Kidney (tissue), 14 donors: ENCODE data around the gene POLR1C. TPM values are rescaled to one million over a fixed set of nuclear protein-coding genes. Genes with fewer than 3 reads are reported as not detected.

Source experiments
- DNase-seq, 5 donors: peaks; one replicate each; pipeline ENCODE4 v3.0.0-alpha.2; 2013 to 2020
- FAIRE-seq: peaks from 2 replicates; lab custom pipeline; 2012; peaks lifted over from hg19 to GRCh38; lab: Jason Lieb, UNC
- H3K27ac ChIP-seq, 2 donors: one replicate each; pipeline ENCODE4 v1.7.0; 2013; ENCODE audit warnings: low read depth in 2 of 2, low read length in 2 of 2, inconsistent platforms in 1 of 2
- H3K27me3 ChIP-seq: one replicate; pipeline ENCODE4 v1.7.1; 2013; ENCODE audit warnings: low read length, inconsistent platforms; ENCODE audit not compliant: control insufficient read depth, insufficient read depth
- H3K36me3 ChIP-seq, 3 donors: one replicate each; pipeline versions ENCODE4 v1.7.0 to v1.7.1; 2013; ENCODE audit warnings: low read length in 3 of 3, control low read depth in 1 of 3, inconsistent platforms in 1 of 3; ENCODE audit not compliant: insufficient read depth in 3 of 3, control insufficient read depth in 2 of 3
- H3K4me1 ChIP-seq, 3 donors: one replicate each; pipeline versions ENCODE4 v1.7.0 to v1.7.1; 2013; ENCODE audit warnings: low read length in 3 of 3, inconsistent platforms in 1 of 3, low read depth in 1 of 3; ENCODE audit not compliant: control insufficient read depth in 2 of 3, insufficient read depth in 2 of 3
- H3K4me3 ChIP-seq, 3 donors: one replicate each; pipeline versions ENCODE4 v1.7.0 to v1.8.1; 2013; ENCODE audit warnings: low read length in 3 of 3, control low read depth in 1 of 3, inconsistent platforms in 1 of 3
- H3K9ac ChIP-seq, 3 donors: one replicate each; pipeline versions ENCODE4 v1.7.0 to v1.7.1; 2013; ENCODE audit warnings: low read length in 3 of 3, control low read depth in 1 of 3, inconsistent platforms in 1 of 3
- H3K9me3 ChIP-seq, 3 donors: one replicate each; pipeline versions ENCODE4 v1.7.0 to v1.7.1; 2013; ENCODE audit warnings: low read length in 3 of 3, control low read depth in 1 of 3, inconsistent platforms in 1 of 3; ENCODE audit not compliant: control insufficient read depth in 2 of 3, insufficient read depth in 1 of 3
- intact Hi-C: fragments of 100-400 bp; cut with DNase I; formaldehyde crosslinking; loops from one replicate; pipeline ENCODE4 v1.11.1; 2022
- polyA plus RNA-seq: library from polyadenylated mRNA; stranded (reverse); fragments of 350-450 nt; fragmentation: Illumina TruSeq; extraction: RNeasy Lipid Tissue Mini Kit (QIAGEN cat#74804); gene quantifications from one replicate; pipeline ENCODE4 v1.2.3, GENCODE V29; 2014; ENCODE audit warnings: low read depth, low replicate concordance; ENCODE audit not compliant: insufficient read depth
- total RNA-seq: library from RNA; stranded (reverse); fragmentation: NEBNext Ultra II Directional; extraction: Animal tissue kit (Norgen Biotek cat#: 25700); gene quantifications from one replicate; pipeline ENCODE4 v1.2.1, GENCODE V29; 2021
- TF ChIP-seq, protein P1 (sequence below): IDR thresholded peaks from 3 replicates; pipeline ENCODE4 v1.5.1; 2012; ENCODE audit warnings: mild to moderate bottlenecking, moderate library complexity, borderline replicate concordance; ENCODE audit not compliant: insufficient read depth; ENCODE audit errors: extremely low read depth
- donor health status: control.
- donor health status: control.
- donor health status: control.
- donor health status: control.
- donor health status: control.
- donor health status: DM: yes; HTN: yes; CAD: no.
- donor health status: Normal renal cell carcinoma (clear cell type).

The POLR1C gene
- total and polyA plus RNA-seq, 2 donors from 2014 or later = 27.5 to 41.3 TPM

DNA sequence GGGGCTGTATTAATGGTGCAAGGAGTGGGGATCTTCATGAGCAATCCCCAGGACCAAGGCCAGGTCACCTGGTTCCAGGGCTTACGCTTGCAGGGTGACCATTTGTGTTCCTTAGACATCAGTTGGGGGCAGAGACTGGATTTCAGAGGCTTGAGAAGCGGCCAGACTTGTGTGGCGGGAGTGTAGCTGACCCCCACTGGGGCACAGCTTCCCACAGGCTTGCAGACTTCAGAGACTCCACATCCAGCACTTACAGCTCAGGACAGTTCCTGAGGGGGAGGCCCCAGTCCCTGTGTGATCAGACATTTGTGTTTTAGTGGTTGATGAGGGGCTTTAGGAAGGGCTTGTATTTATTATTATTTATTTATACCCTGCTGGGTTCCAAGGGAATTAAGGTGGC, 24.2 kb upstream of the POLR1C start:
- Histone ChIP-seq H3K9me3 (no peaks in the 10 kb centered on the region), H3K36me3 (peaks cover 0 to 4% (median 0%) of the 10 kb centered on the region in 3 donors), H3K27ac (no peak overlapping the region), H3K4me3 (no peak overlapping the region), H3K9ac (no peak overlapping the region), H3K27me3 (no peaks in the 10 kb centered on the region), H3K4me1 (peaks cover 0 to 23% (median 12%) of the 10 kb centered on the region in 3 donors)
- intact Hi-C loops = no loop called here
- FAIRE-seq (no peak), DNase-seq (no peak)
- TF ChIP-seq, protein P1, sequence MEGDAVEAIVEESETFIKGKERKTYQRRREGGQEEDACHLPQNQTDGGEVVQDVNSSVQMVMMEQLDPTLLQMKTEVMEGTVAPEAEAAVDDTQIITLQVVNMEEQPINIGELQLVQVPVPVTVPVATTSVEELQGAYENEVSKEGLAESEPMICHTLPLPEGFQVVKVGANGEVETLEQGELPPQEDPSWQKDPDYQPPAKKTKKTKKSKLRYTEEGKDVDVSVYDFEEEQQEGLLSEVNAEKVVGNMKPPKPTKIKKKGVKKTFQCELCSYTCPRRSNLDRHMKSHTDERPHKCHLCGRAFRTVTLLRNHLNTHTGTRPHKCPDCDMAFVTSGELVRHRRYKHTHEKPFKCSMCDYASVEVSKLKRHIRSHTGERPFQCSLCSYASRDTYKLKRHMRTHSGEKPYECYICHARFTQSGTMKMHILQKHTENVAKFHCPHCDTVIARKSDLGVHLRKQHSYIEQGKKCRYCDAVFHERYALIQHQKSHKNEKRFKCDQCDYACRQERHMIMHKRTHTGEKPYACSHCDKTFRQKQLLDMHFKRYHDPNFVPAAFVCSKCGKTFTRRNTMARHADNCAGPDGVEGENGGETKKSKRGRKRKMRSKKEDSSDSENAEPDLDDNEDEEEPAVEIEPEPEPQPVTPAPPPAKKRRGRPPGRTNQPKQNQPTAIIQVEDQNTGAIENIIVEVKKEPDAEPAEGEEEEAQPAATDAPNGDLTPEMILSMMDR = no peak

DNA sequence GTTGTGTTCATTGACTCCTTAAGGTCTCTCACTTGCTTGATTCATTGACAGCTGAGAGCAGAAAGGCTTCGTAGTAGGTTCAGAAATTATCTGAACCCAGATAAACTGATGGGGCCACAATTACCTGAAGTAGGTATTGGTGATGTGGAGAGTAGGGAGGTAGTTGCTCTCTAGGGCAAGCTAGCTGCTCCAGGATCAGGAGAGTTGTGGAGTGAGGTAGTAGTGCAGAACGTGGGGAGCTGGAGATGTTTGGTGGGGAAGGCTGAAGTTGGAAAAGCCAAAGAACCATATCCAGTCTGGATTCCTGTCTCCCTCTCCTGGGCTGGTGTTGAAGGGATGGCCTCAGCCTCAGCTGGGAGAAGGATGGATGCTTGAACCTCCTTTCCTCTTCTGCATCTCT, 23.7 kb upstream of the POLR1C start:
- Histone ChIP-seq H3K4me1 (peaks cover 0 to 23% (median 12%) of the 10 kb centered on the region in 3 donors), H3K9ac (no peak overlapping the region), H3K27me3 (no peaks in the 10 kb centered on the region), H3K9me3 (no peaks in the 10 kb centered on the region), H3K4me3 (no peak overlapping the region), H3K27ac (no peak overlapping the region), H3K36me3 (peaks cover 0 to 7% (median 0%) of the 10 kb centered on the region in 3 donors)
- FAIRE-seq (no peak), DNase-seq (no peak)
- TF ChIP-seq, protein P1 = no peak
- intact Hi-C loops = no loop called here

DNA sequence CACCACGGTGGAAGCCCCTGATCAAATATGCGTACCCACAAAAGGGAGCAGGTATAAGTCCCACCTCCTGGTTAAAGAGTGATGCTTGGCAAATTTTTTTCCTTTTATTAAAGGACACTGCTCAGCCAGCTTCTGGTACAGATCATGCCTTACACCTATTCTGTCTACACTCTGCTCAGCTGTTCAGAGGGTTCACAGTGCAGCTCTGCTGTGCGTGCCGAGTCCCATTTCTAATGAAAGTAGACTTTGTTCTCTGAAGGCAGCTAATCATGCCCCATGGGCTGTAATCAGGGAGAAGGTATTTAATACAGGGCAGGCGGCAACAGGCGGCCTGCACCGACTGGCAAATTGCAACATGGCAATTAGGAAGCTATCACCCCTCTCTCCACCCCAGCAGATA, 23.1 kb upstream of the POLR1C start:
- DNase-seq (no peak), FAIRE-seq (no peak)
- intact Hi-C loops = no loop called here
- H3K9me3 ChIP-seq = no peaks in the 10 kb centered on the region
- no peaks in the 10 kb centered on the region for H3K27me3 ChIP-seq
- H3K9ac ChIP-seq = no peak overlapping the region
- H3K27ac ChIP-seq = no peak overlapping the region
- TF ChIP-seq, protein P1 = no peak
- peaks cover 0 to 23% (median 12%) of the 10 kb centered on the region in 3 donors for H3K4me1 ChIP-seq
- peaks cover 0 to 12% (median 3%) of the 10 kb centered on the region in 3 donors for H3K36me3 ChIP-seq
- no peak overlapping the region for H3K4me3 ChIP-seq

DNA sequence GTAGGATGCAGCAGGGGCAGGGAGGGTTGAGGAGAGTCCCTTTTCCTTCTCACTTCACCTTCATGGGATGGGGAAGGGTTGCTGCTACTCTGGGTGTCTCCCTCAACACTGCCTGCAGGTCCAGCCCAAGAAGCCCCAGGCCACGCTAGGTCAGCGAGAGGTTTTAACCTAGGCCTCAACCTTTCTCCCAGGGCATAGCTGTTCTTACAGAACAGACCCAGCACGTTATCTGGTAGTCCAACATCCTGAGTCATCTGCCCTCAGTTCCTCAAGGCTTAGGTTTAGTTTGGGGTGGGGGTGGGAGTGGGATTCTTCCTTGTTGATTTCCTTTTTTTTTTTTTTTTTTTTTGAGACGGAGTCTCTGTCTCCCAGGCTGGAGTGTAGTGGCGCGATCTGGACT, 22.6 kb upstream of the POLR1C start:
- TF ChIP-seq, protein P1 = no peak
- FAIRE-seq = no peak
- H3K4me1 ChIP-seq = peaks cover 0 to 23% (median 14%) of the 10 kb centered on the region in 3 donors
- no peak overlapping the region for H3K9ac ChIP-seq
- DNase-seq = no peak
- no peak overlapping the region for H3K4me3 ChIP-seq
- no peaks in the 10 kb centered on the region for H3K9me3 ChIP-seq
- H3K27ac ChIP-seq = no peak overlapping the region
- H3K36me3 ChIP-seq = peaks cover 0 to 17% (median 8%) of the 10 kb centered on the region in 3 donors
- no peaks in the 10 kb centered on the region for H3K27me3 ChIP-seq
- intact Hi-C loops = no loop called here
